GM13976 (cell line): ENCODE measurements around the gene CORO6.

Experiments used
- DNase-seq: peaks from one replicate; pipeline ENCODE4 v3.0.0; 2012; ENCODE audit warnings: low spot score
- in situ Hi-C: fragments of 300-500 bp; cut with MboI; formaldehyde crosslinking; loops from one replicate; pipeline ENCODE4 v1.12.0; 2022; ENCODE audit warnings: low sequenced_read_pairs, mixed read lengths, inconsistent platforms; ENCODE audit not compliant: unreplicated experiment
- TF ChIP-seq, protein P1 (sequence below): IDR thresholded peaks from 2 replicates; pipeline ENCODE4 v1.5.1; 2012; ENCODE audit warnings: borderline replicate concordance, mild to moderate bottlenecking; ENCODE audit not compliant: insufficient read depth; ENCODE audit errors: extremely low read depth, missing control alignments, control extremely low read depth

Gene CORO6

GRCh38 chr17:29627951-29628350, 5.2 kb upstream of the CORO6 start:
- DNase-seq = no peak
- TF ChIP-seq, protein P1, sequence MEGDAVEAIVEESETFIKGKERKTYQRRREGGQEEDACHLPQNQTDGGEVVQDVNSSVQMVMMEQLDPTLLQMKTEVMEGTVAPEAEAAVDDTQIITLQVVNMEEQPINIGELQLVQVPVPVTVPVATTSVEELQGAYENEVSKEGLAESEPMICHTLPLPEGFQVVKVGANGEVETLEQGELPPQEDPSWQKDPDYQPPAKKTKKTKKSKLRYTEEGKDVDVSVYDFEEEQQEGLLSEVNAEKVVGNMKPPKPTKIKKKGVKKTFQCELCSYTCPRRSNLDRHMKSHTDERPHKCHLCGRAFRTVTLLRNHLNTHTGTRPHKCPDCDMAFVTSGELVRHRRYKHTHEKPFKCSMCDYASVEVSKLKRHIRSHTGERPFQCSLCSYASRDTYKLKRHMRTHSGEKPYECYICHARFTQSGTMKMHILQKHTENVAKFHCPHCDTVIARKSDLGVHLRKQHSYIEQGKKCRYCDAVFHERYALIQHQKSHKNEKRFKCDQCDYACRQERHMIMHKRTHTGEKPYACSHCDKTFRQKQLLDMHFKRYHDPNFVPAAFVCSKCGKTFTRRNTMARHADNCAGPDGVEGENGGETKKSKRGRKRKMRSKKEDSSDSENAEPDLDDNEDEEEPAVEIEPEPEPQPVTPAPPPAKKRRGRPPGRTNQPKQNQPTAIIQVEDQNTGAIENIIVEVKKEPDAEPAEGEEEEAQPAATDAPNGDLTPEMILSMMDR = no peak
- in situ Hi-C loops = loop anchor here (25.0 kb wide), 1 partner anchor 309 kb away; the partner anchor contains the start of genes EFCAB5 and SSH2

- no peak for DNase-seq
- TF ChIP-seq, protein P1 = no peak
- in situ Hi-C loops = loop anchor here (25.0 kb wide), 1 partner anchor 312 kb away; the partner anchor contains the start of genes EFCAB5 and SSH2
These were observed 2.5 kb upstream of the CORO6 start for GRCh38 chr17:29625037-29625750.

GRCh38 chr17:29624586-29624985, 1.9 kb upstream of the CORO6 start:
- TF ChIP-seq, protein P1 = no peak
- DNase-seq = no peak
- in situ Hi-C loops = no loop called here

GRCh38 chr17:29623283-29623647, 553 bp upstream of the CORO6 start:
- TF ChIP-seq, protein P1 = no peak
- no peak for DNase-seq
- in situ Hi-C loops = no loop called here

DNA sequence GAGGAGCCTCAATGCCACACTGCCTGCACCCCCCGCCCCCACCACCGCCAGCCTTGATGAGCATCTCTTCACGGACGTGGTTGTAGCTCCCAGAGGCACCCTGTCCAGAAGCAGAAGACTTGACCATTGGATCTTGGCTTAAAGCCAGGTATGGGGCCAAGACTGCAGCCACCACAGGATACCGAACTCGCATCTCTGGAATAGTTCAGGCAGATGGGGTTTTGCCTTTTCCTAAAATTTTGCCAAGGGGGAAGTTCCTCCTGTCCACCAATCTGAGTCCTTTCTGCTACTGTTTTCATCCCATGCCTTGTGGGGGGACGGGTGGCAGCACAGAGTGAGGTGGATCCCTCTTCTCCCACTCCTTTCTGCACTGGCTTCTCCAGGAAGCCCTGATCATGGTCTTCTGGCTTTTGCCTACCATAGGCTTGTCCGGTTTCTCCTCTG, 939 bp downstream of the CORO6 start:
- in situ Hi-C loops = no loop called here
- no peak for DNase-seq
- TF ChIP-seq, protein P1 = no peak

- TF ChIP-seq, protein P1 = no peak
- in situ Hi-C loops = no loop called here
These were observed 1.8 kb downstream of the CORO6 start for GRCh38 chr17:29620779-29621500.

More at GRCh38 chr17:29620779-29621500, 1.8 kb downstream of the CORO6 start:
- DNase-seq = no peak
